ENCODE measurements around the gene PRSS58. TPM values are rescaled to one million over a fixed set of nuclear protein-coding genes. Genes with fewer than 3 reads are reported as not detected.

Gene PRSS58
- total and polyA plus RNA-seq, 4 donors, result not detected

DNA sequence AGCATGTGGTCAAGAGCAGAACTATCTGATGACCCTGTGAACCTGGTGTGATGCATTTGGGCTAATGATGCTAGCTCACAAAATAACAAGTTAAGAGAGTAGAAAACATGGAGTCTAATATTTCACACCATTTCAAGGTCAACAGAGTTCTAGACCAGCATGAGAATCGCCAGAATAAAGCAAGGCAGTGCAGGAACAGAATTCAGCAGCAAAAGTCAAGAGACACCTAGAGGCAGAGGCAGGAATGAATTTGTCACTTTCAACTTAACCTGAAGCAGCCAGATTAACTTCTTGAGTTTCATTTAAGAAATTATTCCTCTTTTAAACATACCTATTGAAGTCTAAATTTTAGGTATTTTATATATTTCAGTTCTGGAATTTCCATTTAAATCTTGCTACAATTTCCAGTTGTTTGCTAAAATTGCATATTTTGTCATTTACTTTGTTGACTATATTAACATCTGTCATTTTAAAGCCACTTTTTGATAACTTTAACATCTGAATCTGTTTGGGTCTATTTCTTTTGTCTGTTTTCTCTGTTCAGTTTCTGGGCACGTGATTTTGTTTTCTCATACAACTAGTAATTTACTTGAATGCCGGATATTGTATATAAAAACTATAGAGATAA lies 44.2 kb upstream of the PRSS58 start:
- TF ChIP-seq, protein P1, sequence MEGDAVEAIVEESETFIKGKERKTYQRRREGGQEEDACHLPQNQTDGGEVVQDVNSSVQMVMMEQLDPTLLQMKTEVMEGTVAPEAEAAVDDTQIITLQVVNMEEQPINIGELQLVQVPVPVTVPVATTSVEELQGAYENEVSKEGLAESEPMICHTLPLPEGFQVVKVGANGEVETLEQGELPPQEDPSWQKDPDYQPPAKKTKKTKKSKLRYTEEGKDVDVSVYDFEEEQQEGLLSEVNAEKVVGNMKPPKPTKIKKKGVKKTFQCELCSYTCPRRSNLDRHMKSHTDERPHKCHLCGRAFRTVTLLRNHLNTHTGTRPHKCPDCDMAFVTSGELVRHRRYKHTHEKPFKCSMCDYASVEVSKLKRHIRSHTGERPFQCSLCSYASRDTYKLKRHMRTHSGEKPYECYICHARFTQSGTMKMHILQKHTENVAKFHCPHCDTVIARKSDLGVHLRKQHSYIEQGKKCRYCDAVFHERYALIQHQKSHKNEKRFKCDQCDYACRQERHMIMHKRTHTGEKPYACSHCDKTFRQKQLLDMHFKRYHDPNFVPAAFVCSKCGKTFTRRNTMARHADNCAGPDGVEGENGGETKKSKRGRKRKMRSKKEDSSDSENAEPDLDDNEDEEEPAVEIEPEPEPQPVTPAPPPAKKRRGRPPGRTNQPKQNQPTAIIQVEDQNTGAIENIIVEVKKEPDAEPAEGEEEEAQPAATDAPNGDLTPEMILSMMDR (IDR thresholded peaks at IDR 0.05; ENCODE audit: control extremely low read depth, extremely low read depth), result no peak
- Histone ChIP-seq H3K9ac (ENCODE audit: insufficient read depth in 1 of 2, low read length in 2 of 2) (no peak overlapping the region), H3K9me3 (ENCODE audit: control insufficient read depth in 4 of 4, insufficient read depth in 3 of 4, low read length in 3 of 4) (no peaks in the 10 kb centered on the region), H3K36me3 (ENCODE audit: control insufficient read depth in 4 of 4, insufficient read depth in 4 of 4, low read length in 4 of 4) (no peaks in the 10 kb centered on the region), H3K4me1 (ENCODE audit: control insufficient read depth in 5 of 5, insufficient read depth in 5 of 5, low read length in 5 of 5) (no peaks in the 10 kb centered on the region), H3K27ac (ENCODE audit: low read depth in 1 of 2, low read length in 1 of 2) (no peak overlapping the region), H3K4me3 (no peak overlapping the region), H3K27me3 (ENCODE audit: control insufficient read depth in 3 of 3, insufficient read depth in 3 of 3, low read length in 2 of 3) (no peaks in the 10 kb centered on the region)
- 50 to 56% methylated on average over 3 of the region's 3 CpGs for WGBS, 2 donors
- no peak for ATAC-seq (ENCODE audit: insufficient read depth, low FRiP score)
- no peak for DNase-seq

DNA sequence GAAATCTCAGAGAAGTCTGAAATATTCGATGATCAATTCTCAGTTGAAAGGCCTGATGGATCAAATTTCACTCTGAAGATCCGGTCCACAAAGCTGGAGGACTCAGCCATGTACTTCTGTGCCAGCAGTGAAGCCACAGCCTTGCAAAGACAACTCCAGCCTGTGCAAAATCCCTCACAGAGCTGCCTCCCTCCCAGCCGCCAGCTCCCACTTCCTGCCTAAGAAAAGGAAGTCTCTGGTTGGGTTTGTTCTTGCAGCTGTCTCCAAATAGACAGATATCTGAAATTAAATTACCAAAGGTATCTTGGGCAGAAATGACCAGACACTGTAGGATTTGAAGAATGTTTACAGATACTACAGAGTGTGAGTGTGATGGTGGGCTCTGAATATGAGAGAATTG lies 43.4 kb upstream of the PRSS58 start:
- WGBS, 2 donors, result 25 to 47% methylated on average over 3 of the region's 3 CpGs
- Histone ChIP-seq H3K27ac (ENCODE audit: low read depth in 1 of 2, low read length in 1 of 2) (no peak overlapping the region), H3K27me3 (ENCODE audit: control insufficient read depth in 3 of 3, insufficient read depth in 3 of 3, low read length in 2 of 3) (no peaks in the 10 kb centered on the region), H3K4me3 (no peak overlapping the region), H3K36me3 (ENCODE audit: control insufficient read depth in 4 of 4, insufficient read depth in 4 of 4, low read length in 4 of 4) (no peaks in the 10 kb centered on the region), H3K9me3 (ENCODE audit: control insufficient read depth in 4 of 4, insufficient read depth in 3 of 4, low read length in 3 of 4) (no peaks in the 10 kb centered on the region), H3K4me1 (ENCODE audit: control insufficient read depth in 5 of 5, insufficient read depth in 5 of 5, low read length in 5 of 5) (no peaks in the 10 kb centered on the region), H3K9ac (ENCODE audit: insufficient read depth in 1 of 2, low read length in 2 of 2) (no peak overlapping the region)
- DNase-seq (no peak), ATAC-seq (ENCODE audit: insufficient read depth, low FRiP score) (no peak)
- TF ChIP-seq, protein P1 (IDR thresholded peaks at IDR 0.05; ENCODE audit: control extremely low read depth, extremely low read depth), result no peak

DNA sequence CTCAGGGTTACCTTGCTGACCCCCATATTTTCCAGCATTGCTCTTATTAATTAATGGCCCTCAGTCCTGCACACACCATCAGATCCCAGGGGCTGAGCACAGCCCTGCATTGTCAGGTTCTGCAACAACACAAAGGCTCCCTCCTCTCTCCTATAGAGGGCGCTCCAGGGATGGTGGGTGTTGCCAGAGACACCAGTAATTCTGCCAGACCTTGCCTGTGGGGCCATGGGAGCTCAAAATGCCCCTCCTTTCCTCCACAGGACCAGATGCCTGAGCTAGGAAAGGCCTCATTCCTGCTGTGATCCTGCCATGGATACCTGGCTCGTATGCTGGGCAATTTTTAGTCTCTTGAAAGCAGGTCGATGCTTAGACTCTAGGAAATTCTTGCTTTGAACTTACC lies 42.8 kb upstream of the PRSS58 start:
- Histone ChIP-seq H3K9me3 (ENCODE audit: control insufficient read depth in 4 of 4, insufficient read depth in 3 of 4, low read length in 3 of 4) (no peaks in the 10 kb centered on the region), H3K9ac (ENCODE audit: insufficient read depth in 1 of 2, low read length in 2 of 2) (no peak overlapping the region), H3K27me3 (ENCODE audit: control insufficient read depth in 3 of 3, insufficient read depth in 3 of 3, low read length in 2 of 3) (no peaks in the 10 kb centered on the region), H3K27ac (ENCODE audit: low read depth in 1 of 2, low read length in 1 of 2) (no peak overlapping the region), H3K4me3 (no peak overlapping the region), H3K36me3 (ENCODE audit: control insufficient read depth in 4 of 4, insufficient read depth in 4 of 4, low read length in 4 of 4) (no peaks in the 10 kb centered on the region), H3K4me1 (ENCODE audit: control insufficient read depth in 5 of 5, insufficient read depth in 5 of 5, low read length in 5 of 5) (no peaks in the 10 kb centered on the region)
- ATAC-seq (ENCODE audit: insufficient read depth, low FRiP score), result no peak
- DNase-seq, result no peak
- TF ChIP-seq, protein P1 (IDR thresholded peaks at IDR 0.05; ENCODE audit: control extremely low read depth, extremely low read depth), result no peak
- 45 to 48% methylated on average over 3 of the region's 3 CpGs for WGBS, 2 donors

DNA sequence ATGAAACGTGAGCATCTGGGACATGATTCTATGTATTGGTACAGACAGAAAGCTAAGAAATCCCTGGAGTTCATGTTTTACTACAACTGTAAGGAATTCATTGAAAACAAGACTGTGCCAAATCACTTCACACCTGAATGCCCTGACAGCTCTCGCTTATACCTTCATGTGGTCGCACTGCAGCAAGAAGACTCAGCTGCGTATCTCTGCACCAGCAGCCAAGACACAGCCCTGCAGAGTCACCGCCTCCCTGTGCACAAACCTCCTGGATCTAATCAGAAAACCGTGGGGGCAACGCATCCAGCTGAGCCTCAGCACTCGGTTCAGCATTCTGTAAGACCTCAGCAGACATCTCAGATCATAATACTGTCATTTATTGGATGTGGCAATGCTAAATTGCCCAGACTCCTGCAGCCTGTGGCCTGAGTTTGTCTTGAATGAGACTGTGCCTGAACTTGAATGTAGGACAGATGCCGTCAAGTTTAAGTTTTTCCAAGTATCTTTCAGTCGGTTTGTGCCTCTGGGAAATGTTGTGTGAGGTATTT lies 41.5 kb upstream of the PRSS58 start:
- Histone ChIP-seq H3K9ac (ENCODE audit: insufficient read depth in 1 of 2, low read length in 2 of 2) (no peak overlapping the region), H3K27ac (ENCODE audit: low read depth in 1 of 2, low read length in 1 of 2) (no peak overlapping the region), H3K4me1 (ENCODE audit: control insufficient read depth in 5 of 5, insufficient read depth in 5 of 5, low read length in 5 of 5) (no peaks in the 10 kb centered on the region), H3K9me3 (ENCODE audit: control insufficient read depth in 4 of 4, insufficient read depth in 3 of 4, low read length in 3 of 4) (no peaks in the 10 kb centered on the region), H3K36me3 (ENCODE audit: control insufficient read depth in 4 of 4, insufficient read depth in 4 of 4, low read length in 4 of 4) (no peaks in the 10 kb centered on the region), H3K27me3 (ENCODE audit: control insufficient read depth in 3 of 3, insufficient read depth in 3 of 3, low read length in 2 of 3) (no peaks in the 10 kb centered on the region), H3K4me3 (no peak overlapping the region)
- DNase-seq, result no peak
- TF ChIP-seq, protein P1 (IDR thresholded peaks at IDR 0.05; ENCODE audit: control extremely low read depth, extremely low read depth), result no peak
- no peak for ATAC-seq (ENCODE audit: insufficient read depth, low FRiP score)
- WGBS, 2 donors, result 60 to 74% methylated on average over 10 of the region's 10 CpGs

Data from lung (tissue), 12 donors.